HG02759 (cell line): ENCODE results near the gene RICTOR.
A peak's percentile ranks its signal among the peaks of the same experiment; 100 is the strongest.
"Not testable (repeated sequence)": the region's sequence is repeated elsewhere in the genome, so short reads cannot be mapped to it uniquely, and the experiment has no call there.

Source experiments
- ATAC-seq: cut with Tn5 transposase; IDR thresholded peaks from one replicate; pipeline ENCODE4 v1.9.1; 2021; ENCODE audit warnings: mild to moderate bottlenecking, moderate library complexity; ENCODE audit not compliant: unreplicated experiment

Gene RICTOR

GRCh38 chr5:39015743-39016586 lies 58.2 kb downstream of the RICTOR start:
- ATAC-seq = no peak

DNA sequence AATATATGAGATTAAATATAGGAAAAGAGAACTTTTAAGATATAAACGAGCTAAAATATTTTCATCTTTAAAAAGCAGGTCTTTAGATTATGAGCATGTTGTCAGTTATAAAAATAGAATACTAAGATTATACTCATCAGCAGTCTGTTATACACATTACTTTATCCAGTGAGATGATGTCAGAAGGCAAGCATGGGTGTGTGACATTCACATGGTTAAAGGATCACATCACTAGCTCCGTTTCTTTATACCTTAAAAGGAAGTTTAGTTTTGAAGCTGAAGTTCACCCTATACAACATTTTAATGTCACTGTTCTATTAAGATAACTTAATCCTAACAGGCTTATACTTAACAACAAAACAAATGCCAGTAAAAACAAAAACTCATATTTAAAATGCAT lies 59.6 kb downstream of the RICTOR start:
- ATAC-seq = no peak

GRCh38 chr5:39013938-39014337 lies 60.3 kb downstream of the RICTOR start:
- ATAC-seq = no peak

- ATAC-seq = not testable (repeated sequence)
These were observed 63.2 kb downstream of the RICTOR start for GRCh38 chr5:39010958-39011357.

DNA sequence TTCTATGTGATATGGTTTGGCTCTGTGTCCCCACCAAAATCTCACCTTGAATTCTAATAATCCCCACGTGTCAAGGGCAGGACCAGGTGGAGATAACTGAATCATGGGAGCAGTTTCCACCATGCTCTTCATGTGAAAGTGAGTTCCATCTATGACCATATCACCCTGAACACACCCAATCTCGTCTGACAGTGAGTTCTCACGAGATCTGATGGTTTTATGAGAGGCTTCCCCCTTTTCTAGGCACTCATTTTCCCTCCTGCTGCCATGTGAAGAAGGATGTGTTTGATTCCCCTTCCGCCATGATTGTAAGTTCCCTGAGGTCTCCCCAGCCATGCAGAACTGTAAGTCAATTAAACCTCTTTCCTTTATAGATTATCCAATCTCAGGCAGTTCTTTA lies 64.2 kb downstream of the RICTOR start:
- ATAC-seq = no peak

DNA sequence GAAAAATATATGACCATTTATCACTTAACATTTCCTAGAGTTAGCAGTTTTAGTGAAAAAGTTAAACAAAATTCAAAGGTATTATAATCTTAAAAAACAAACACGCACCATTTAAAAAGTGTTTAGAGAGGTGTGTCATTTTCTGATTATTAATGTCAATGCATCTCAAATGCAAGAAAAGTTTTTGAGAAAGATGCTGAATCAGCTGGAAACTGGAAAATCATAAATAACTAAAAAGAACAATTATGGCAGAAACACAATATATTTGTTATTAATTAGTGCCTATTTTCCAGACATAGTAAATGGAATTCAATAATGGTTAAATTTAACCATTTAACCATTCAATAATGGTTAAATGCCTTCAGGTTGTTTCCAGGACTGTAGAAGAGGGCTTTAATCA lies 64.9 kb downstream of the RICTOR start:
- ATAC-seq = no peak

DNA sequence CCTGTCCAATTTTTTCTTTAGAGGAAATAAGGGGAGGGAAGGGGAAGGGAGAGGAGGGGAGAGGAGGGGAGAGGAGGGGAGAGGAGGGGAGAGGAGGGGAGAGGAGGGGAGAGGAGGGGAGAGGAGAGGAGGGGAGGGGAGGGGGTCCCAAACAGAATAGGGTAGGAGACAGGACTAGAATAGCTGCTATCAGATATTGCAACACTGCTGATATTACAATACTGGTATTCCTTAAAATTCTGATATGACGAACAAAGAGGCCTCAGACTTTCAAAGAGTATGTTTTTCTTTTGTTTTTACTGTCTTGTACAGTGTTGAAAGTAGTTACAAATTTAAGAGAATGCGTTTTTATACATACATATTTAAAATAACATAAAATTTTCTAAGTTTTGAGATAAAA lies 67.5 kb downstream of the RICTOR start:
- ATAC-seq = no peak

DNA sequence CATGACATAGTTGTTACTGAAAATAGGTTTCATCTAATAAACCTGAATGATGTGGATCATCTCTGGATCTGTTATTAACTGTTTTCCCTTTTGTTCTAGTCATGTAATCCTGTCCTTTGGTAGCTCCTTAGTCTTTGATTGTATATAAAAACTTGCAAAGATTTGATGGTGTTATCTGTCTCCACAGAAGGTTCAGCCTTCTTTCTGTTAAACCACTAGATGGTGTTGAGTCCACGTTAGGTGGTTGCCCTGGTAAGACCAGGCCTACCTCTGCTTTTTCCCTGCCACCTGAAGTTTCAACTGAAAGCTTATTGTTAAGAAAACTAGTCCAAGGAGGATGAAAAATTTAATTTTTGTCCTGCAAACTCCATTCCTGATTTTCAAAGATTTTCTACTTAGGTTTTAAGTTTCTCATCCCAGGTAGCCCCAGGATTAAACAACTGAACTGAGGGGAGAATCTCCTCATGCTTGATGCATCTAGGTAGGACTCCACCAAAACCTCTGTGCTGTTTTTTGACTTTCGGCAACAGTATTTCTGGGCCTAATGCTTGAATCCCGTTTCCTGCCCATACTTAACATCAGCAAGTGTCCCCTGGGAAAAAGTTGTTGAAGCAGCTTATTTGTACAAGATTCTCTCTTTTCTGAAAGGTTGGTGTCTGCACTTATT lies 68.5 kb downstream of the RICTOR start:
- ATAC-seq = no peak

DNA sequence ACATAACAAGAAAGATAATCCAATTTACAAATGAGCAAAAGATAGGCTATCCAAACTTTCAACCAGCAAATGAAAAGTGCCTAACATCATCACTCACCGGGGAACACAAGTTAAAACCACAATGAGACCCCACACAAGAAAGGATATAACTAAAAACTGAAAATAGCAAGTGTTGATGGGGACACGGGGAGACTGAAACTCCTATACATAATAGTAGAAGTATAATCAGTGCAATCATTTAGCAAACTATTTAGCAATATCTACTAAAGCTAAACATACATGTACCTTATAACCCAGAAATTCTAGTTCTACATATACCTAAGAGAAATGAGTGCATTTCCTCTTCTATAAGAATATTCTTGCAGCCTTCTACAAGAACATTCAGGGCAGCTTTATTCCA lies 72.5 kb downstream of the RICTOR start:
- no peak for ATAC-seq

GRCh38 chr5:38999037-38999436 lies 75.2 kb downstream of the RICTOR start:
- no peak for ATAC-seq

- ATAC-seq = no peak
These were observed 76.6 kb downstream of the RICTOR start for GRCh38 chr5:38997591-38997990.

DNA sequence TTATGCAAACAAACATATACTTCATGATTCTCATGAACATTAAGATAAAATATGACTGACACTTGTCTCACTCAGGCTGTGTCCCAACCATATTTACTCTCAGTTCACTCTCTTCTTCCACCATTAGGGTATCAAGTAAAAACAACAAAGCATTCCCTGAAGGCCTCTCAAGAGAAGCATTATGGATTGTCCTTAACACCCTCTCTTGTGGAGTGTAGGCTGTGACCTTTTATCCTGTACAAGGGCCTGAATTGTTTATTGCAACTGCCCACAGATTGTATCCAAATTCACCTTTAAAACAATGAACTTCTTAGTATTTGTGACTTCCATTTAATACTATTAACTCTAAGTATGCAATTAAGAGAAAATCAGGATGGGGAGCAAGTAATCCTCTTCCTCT lies 78.1 kb downstream of the RICTOR start:
- ATAC-seq = no peak

GRCh38 chr5:38994324-38994927 lies 79.8 kb downstream of the RICTOR start:
- ATAC-seq = peak; percentile 66

GRCh38 chr5:38989974-38990719 lies 84.1 kb downstream of the RICTOR start:
- not testable (repeated sequence) for ATAC-seq

DNA sequence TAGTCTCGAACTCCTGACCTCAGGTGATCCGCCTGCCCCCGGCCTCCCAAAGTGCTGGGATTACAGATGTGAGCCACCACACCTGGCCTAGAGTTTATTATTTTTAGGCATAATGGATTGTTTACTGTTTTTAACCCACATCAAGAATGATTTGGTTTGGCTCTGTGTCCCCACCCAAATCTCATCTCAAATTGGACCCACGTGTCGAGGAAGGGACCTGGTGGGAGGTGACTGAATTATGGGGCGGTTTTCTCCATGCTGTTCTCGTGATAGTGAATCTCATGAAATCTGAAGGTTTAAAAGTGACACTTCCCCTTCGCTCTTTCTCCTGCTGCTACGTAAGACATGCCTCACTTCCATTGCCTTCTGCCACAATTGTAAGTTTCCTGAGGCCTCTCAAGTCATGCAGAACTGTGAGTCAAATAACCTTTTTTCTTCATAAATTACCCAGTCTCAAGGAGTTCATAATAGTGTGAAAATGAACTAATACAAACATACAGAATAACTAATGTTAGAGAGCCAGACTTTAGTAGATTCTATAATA lies 88.2 kb downstream of the RICTOR start:
- no peak for ATAC-seq

DNA sequence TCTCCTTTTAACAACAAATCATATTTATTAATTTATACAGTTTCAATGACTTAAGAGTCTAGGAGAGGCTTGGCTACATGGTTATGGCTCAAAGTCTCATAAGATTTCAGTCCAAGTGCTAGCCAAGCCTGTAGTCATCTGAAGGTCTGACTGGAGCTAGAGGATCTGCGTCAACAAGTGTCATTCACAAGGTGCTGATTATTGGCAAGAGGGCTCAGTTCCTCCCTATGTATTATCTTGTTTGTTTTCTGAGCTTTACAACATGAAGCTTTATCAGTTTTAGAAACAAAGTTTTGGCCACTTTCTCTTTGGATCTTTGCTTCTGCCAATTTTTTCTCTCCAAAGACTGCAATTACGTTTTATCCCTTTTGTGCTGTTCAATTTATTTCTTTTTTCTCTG lies 94.7 kb downstream of the RICTOR start:
- no peak for ATAC-seq

DNA sequence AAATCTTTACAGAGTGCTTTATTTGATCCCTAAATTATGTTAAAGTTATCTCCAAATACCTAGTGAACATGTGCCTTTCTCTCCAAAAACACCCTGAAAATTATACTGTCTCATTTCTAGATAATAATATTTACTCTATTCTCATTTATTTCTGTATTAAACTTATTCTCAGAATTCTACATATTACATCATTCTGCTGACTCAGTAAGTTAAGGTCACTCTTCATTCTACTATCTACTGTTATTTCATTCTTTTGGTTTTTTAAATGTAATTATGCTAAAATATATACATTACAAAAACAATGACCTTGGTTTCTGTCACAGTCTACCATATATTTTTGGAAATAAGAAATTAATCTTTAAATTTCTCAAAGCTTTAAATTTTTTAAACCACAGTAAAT lies 96.2 kb downstream of the RICTOR start:
- no peak for ATAC-seq

DNA sequence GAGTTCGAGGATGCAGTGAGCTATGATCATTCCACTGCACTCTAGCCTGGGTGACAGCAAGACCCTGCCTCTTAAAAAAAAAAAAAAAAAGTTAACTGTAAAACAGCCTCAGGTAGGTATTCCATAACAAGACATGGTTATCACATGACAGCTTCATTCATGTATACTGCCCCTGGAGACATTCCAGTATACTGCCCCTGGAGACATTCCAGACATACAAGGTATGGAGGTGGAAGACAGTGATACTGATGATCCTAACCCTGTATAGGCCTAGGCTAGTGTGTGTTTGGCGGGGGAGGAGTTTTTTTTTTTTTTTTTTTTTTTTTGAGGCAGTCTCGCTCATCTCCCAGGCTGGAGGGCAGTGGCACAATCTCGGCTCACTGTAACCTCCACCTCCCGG lies 105.5 kb downstream of the RICTOR start:
- no peak for ATAC-seq

DNA sequence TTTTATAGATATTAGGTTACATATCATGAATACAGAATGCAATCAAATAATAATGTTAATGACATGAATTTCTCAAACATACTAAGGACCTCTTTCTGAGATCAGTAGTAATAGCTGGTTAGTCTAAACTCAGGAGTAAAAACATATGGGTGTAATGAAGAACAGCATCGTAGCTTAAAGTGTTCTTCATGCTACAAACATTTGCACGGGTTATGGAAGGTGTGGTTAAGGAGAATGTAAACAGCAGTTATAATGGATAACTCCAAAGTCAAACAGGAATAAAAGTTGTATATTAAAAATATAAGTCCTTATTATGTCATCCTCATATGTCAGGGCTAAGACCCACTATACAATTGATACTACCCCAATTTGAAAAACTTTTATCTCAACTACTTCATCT lies 112.5 kb downstream of the RICTOR start:
- no peak for ATAC-seq

GRCh38 chr5:38953426-38954012 lies 120.7 kb downstream of the RICTOR start:
- no peak for ATAC-seq

DNA sequence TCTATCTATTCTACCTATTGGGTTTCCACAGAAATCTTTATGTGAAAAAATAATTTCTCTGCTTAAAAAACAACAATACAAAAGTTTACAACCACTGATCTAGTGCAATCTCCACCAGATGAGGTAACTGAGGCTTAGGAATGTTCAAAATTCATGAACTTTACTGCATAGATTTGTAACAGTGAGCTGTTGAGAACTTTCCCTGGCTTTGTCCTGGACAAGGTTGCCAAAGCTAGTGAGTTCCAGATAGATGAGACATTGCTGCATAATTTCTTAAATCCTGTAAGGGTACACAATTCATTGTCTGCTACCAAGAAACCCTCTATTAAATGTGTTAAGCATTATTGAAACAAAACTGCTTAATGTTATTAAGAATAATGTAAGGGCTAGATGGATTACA lies 125.7 kb downstream of the RICTOR start:
- no peak for ATAC-seq
